HL-60 (cell line): Measurements from ENCODE around the gene ATP2B2.

Experiments used
- DNase-seq, 2 experiments: peaks; one replicate each; pipeline ENCODE4 v3.0.0-alpha.2; 2010 to 2020; ENCODE audit warnings: low read depth in 1 of 2, low spot score in 1 of 2
- H3K27ac ChIP-seq: fragments of 250-450 bp; sonication (Bioruptor Pico); replicated peaks from 2 replicates; pipeline ENCODE4 v1.5.1; 2020; ENCODE audit warnings: mild to moderate bottlenecking, moderate library complexity
- H3K27me3 ChIP-seq: fragments of 250-450 bp; sonication (Bioruptor Pico); 2 replicates; pipeline ENCODE4 v1.5.1; 2021; ENCODE audit warnings: mild to moderate bottlenecking, moderate library complexity; ENCODE audit not compliant: insufficient read depth, poor library complexity, severe bottlenecking
- H3K4me3 ChIP-seq: replicated peaks from 2 replicates; pipeline ENCODE4 v1.5.1; 2011; ENCODE audit warnings: mild to moderate bottlenecking, control low read depth, low read length; ENCODE audit not compliant: insufficient read depth
- GABPA ChIP-seq: IDR thresholded peaks from 2 replicates; pipeline ENCODE4 v1.6.1; 2012; ENCODE audit warnings: low read depth
- POLR2AphosphoS5 ChIP-seq: IDR thresholded peaks from 2 replicates; pipeline ENCODE4 v1.6.1; 2012; ENCODE audit warnings: low read depth
- SPI1 ChIP-seq: IDR thresholded peaks from 2 replicates; pipeline ENCODE4 v1.6.1; 2012; ENCODE audit warnings: low read depth, mild to moderate bottlenecking, borderline replicate concordance
- TF ChIP-seq, protein P1 (sequence below): IDR thresholded peaks from one replicate; pipeline ENCODE4 v1.5.1; 2011; ENCODE audit warnings: low read length, control low read depth, inconsistent platforms; ENCODE audit not compliant: insufficient read depth
- TF ChIP-seq, protein P2 (sequence below): IDR thresholded peaks from 2 replicates; pipeline ENCODE4 v1.6.1; 2012; ENCODE audit warnings: low read depth; ENCODE audit not compliant: insufficient replicate concordance

The ATP2B2 gene

DNA sequence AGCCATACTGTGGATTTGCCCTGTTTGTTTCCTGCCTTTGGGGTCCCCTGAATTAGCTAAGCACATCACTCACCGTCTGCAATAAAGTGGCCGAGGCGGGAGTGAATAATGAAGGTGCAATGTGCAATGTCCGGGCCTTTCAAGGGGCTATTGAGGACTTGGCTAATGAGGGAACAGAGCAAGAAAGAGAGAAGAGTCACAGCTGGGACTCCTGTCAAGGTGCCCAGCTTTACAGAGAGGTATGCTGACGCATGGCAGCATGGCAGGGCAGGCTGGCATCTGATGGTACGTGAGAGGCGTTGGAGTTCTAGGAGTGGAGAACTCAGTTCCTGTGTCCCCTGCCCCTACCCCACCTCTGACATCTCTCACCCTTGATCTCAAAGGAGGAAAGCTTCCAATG is 13.8 kb upstream of the ATP2B2 start:
- Histone ChIP-seq H3K27me3 (peaks cover 14% of the 10 kb centered on the region), H3K27ac (no peak overlapping the region), H3K4me3 (no peak overlapping the region)
- DNase-seq = no peak
- TF ChIP-seq, protein P1, sequence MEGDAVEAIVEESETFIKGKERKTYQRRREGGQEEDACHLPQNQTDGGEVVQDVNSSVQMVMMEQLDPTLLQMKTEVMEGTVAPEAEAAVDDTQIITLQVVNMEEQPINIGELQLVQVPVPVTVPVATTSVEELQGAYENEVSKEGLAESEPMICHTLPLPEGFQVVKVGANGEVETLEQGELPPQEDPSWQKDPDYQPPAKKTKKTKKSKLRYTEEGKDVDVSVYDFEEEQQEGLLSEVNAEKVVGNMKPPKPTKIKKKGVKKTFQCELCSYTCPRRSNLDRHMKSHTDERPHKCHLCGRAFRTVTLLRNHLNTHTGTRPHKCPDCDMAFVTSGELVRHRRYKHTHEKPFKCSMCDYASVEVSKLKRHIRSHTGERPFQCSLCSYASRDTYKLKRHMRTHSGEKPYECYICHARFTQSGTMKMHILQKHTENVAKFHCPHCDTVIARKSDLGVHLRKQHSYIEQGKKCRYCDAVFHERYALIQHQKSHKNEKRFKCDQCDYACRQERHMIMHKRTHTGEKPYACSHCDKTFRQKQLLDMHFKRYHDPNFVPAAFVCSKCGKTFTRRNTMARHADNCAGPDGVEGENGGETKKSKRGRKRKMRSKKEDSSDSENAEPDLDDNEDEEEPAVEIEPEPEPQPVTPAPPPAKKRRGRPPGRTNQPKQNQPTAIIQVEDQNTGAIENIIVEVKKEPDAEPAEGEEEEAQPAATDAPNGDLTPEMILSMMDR = no peak
- TF ChIP-seq SPI1 = no peak

DNA sequence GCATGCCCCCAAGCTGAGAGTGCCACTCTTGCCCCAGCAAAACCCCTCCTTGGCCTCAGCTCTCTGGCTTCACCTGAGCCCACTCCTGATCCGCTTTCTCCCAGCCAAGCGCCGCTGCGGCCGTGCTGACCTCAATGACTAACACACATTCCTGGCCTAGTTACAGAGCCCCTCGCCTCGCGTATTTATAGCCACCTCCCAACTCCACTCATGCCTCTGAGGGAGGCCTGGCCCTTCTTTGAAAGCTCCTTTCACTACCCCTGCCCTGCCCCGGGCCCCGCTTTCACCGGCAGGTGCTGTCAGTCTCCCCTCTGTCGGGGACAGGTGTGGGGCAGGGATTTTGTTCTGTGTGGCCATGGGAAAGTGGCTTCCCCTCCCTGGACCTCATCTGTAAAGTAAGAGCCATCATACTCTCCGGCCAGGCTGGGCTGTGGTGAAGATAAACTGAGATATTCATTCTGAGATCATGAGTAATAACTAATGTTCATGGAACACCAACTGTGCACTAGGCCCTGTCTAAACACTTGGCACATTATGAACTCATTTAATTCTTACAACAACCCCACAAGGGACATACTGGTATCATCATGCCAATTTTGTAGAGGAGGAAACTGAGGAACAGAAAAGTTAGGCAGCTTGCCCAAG is 13.2 kb upstream of the ATP2B2 start:
- Histone ChIP-seq H3K4me3 (no peak overlapping the region), H3K27me3 (peaks cover 14% of the 10 kb centered on the region), H3K27ac (no peak overlapping the region)
- TF ChIP-seq SPI1 = no peak
- no peak for TF ChIP-seq GABPA
- no peak for TF ChIP-seq POLR2AphosphoS5
- TF ChIP-seq, protein P2, sequence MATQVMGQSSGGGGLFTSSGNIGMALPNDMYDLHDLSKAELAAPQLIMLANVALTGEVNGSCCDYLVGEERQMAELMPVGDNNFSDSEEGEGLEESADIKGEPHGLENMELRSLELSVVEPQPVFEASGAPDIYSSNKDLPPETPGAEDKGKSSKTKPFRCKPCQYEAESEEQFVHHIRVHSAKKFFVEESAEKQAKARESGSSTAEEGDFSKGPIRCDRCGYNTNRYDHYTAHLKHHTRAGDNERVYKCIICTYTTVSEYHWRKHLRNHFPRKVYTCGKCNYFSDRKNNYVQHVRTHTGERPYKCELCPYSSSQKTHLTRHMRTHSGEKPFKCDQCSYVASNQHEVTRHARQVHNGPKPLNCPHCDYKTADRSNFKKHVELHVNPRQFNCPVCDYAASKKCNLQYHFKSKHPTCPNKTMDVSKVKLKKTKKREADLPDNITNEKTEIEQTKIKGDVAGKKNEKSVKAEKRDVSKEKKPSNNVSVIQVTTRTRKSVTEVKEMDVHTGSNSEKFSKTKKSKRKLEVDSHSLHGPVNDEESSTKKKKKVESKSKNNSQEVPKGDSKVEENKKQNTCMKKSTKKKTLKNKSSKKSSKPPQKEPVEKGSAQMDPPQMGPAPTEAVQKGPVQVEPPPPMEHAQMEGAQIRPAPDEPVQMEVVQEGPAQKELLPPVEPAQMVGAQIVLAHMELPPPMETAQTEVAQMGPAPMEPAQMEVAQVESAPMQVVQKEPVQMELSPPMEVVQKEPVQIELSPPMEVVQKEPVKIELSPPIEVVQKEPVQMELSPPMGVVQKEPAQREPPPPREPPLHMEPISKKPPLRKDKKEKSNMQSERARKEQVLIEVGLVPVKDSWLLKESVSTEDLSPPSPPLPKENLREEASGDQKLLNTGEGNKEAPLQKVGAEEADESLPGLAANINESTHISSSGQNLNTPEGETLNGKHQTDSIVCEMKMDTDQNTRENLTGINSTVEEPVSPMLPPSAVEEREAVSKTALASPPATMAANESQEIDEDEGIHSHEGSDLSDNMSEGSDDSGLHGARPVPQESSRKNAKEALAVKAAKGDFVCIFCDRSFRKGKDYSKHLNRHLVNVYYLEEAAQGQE = no peak
- TF ChIP-seq, protein P1 = no peak
- DNase-seq = no peak

DNA sequence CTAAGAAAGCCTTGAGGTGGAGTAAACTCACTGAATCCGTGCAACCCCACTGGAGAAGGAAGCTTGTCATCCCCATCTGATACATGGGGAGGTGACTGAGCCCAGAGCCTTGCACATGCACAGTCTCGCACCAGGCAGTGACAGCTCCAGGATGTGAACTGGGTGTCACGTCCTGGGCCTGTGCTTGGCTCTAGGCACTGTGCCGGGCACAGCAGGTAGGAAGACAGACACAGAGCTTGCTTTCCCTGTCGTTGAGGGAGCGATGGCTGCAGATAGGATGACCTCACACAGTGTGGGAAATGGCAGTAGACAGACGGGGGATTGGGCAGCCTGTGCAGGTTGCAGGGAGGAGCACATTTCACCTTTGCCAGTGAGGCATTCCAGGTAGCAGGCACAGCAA is 12.2 kb upstream of the ATP2B2 start:
- DNase-seq = no peak
- no peak for TF ChIP-seq GABPA
- no peak for TF ChIP-seq SPI1
- TF ChIP-seq, protein P1 = no peak
- TF ChIP-seq, protein P2 = no peak
- no peak for TF ChIP-seq POLR2AphosphoS5
- Histone ChIP-seq H3K27me3 (peaks cover 6% of the 10 kb centered on the region), H3K27ac (no peak overlapping the region), H3K4me3 (no peak overlapping the region)
